Fibroblast of the aortic adventitia (primary cell): ENCODE data around the gene FOXD3. TPM values are rescaled to one million over a fixed set of nuclear protein-coding genes. Genes with fewer than 3 reads are reported as not detected.

Experiments
- DNase-seq: peaks from one replicate; pipeline ENCODE4 v3.0.0-alpha.2; 2010; ENCODE audit warnings: low read depth
- H3K4me3 ChIP-seq: 2 replicates; pipeline ENCODE4 v1.5.1; 2011; ENCODE audit warnings: low read depth, mild to moderate bottlenecking, control low read depth, low read length, moderate library complexity
- CTCF ChIP-seq: IDR thresholded peaks from 2 replicates; pipeline ENCODE4 v1.5.1; 2011; ENCODE audit warnings: mild to moderate bottlenecking, low read length, control low read depth, inconsistent platforms; ENCODE audit not compliant: insufficient read depth
- total RNA-seq: library from RNA; depleted of rRNA; stranded (reverse); fragments of >200 nt; gene quantifications from 2 replicates; pipeline ENCODE4 v1.2.3, GENCODE V29; 2012; ENCODE audit warnings: low replicate concordance

Gene FOXD3
- total RNA-seq, result not detected in 2 replicates

- peak within 1 kb of the TSS; percentile 63 for H3K4me3 ChIP-seq
- TF ChIP-seq CTCF, result no peak
- peak; percentile 35 for DNase-seq
Observed at GRCh38 chr1:63322114-63322943, at the start of gene FOXD3. Gene FOXD3, plus strand, starts transcription at chr1:63322567. Its CDS starts 492 bp downstream, at chr1:63323059.

GRCh38 chr1:63272811-63273210, 49.6 kb upstream of the FOXD3 start:
- no peak for DNase-seq
- TF ChIP-seq CTCF, result no peak
- H3K4me3 ChIP-seq, result no peak overlapping the region

GRCh38 chr1:63274371-63274770, 48.0 kb upstream of the FOXD3 start:
- no peak for DNase-seq
- TF ChIP-seq CTCF, result no peak
- H3K4me3 ChIP-seq, result no peak overlapping the region

DNA sequence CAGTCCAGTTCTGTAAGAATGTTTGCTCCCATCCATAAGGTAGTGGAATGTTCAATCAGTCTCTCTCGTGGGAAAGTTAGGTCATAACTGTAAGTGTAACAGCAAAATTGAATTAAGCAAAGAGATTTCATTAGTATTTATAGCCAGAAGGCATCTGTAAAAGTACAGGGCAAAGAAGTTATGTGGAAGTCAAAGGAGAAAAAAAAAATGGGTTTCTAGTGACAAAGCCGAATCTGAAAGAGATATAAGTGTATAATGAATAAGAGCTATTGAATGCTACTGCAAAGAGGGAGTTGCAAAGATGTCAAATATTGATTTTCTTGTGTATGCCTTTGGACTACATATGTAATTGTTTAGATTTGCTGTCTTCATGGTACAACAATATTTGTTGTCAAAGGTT, 47.4 kb upstream of the FOXD3 start:
- no peak for TF ChIP-seq CTCF
- DNase-seq, result no peak
- no peak overlapping the region for H3K4me3 ChIP-seq

- TF ChIP-seq CTCF, result no peak
- no peak overlapping the region for H3K4me3 ChIP-seq
- DNase-seq, result no peak
Observed at GRCh38 chr1:63276624-63277023, 45.7 kb upstream of the FOXD3 start.

DNA sequence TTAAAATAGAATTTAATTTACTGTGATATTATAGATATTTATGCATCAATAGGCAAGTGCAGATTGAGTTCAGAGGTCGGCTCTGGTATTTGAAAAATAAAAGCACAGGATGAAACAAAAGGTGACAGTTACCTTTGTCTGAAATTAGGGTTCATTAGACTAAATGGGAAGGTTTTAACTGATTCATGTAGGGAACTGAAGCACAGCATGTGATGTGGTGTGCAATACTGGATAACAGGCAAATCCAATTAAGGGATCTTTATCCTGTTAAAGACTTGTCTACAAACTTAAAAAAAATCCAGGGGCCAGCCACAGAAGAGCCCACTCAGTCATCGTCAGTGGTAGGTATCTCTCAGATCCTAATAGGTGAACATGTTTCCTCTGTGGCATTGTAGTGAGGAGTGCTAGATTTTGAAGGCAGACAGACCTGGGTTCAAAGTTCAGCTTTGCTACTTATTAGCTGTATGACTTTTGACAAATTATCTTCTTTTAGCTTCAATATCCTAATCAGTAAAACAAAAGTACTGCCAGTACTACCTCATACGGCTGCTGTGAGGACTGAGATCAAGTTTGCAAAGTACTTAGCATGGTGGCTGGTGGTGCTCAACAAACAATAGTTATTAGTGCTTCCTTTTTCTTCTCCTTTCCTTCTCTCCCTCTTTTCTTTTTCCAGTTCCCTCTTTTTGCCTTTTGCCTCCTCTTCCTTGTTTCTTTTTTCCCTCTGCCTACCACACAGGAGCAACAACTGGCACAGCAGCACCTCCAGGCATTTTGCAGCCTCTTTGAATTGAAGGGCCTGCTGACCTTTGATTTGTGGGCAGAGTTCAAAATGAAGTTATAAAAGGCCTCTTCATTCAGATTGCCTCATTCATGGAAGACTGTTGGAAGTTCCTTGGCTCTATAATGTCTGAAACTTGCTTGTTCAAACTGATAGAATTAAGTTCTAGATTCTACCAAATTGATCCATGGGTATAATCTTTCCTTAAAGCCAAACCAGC, 44.9 kb upstream of the FOXD3 start:
- TF ChIP-seq CTCF, result no peak
- H3K4me3 ChIP-seq, result no peak overlapping the region
- no peak for DNase-seq
